K562 (cell line): ENCODE data around the gene URI1. TPM values are rescaled to one million over a fixed set of nuclear protein-coding genes. Genes with fewer than 3 reads are reported as not detected.

Experiments
- ATAC-seq: fragments of 200-7000 bp; cut with Tn5 transposase; 3 replicates; pipeline ENCODE4 v1.9.1; 2020; ENCODE audit warnings: moderate library complexity
- BruUV-seq: library from RNA; stranded (reverse); fragments of 400-500 nt; replicated peaks from 2 replicates; lab custom pipeline; 2021; lab: Mats Ljungman, UMichigan
- CTCF ChIA-PET: fragments of 300-600 bp; formaldehyde crosslinking; extraction: SDS; loops from one replicate; lab custom pipeline; 2021; ENCODE audit warnings: low intra/inter-chr PET ratio; lab: Yijun Ruan, JAX
- POLR2A ChIA-PET: fragments of 300-600, 350-650 bp; sonication (Branson Sonifier 250); formaldehyde crosslinking; extraction: SDS; loops from one replicate; lab custom pipeline; 2021; ENCODE audit warnings: antibody characterized with exemption, inconsistent platforms; lab: Yijun Ruan, JAX
- DNase-seq, 4 experiments: peaks; one replicate each; pipeline versions ENCODE4 v3.0.0 to v3.0.0-alpha.2; 2011 to 2018; ENCODE audit warnings: low spot score in 3 of 4, mixed read lengths in 3 of 4; ENCODE audit errors: extremely low read depth in 1 of 4
- FAIRE-seq: peaks from 2 replicates; lab custom pipeline; 2011; peaks lifted over from hg19 to GRCh38; lab: Jason Lieb, UNC
- H2AFZ ChIP-seq: 2 replicates; pipeline ENCODE4 v1.6.0; 2011; ENCODE audit warnings: low read depth, low read length, control low read depth, inconsistent platforms
- H3K27ac ChIP-seq: fragments of 200-600 bp; 3 replicates; pipeline ENCODE4 v1.8.0; 2011; ENCODE audit warnings: low read depth, mild to moderate bottlenecking, control low read depth, inconsistent platforms, low read length, moderate library complexity, mixed read lengths; ENCODE audit errors: extremely low read depth
- H3K27me3 ChIP-seq, 2 experiments: fragments of 300-600 bp in 1 of 2; 2 replicates in 1 of 2; 3 replicates in 1 of 2; pipeline versions ENCODE4 v1.6.0 to v1.8.0; 2011; ENCODE audit warnings: inconsistent platforms in 2 of 2, low read length in 2 of 2, mild to moderate bottlenecking in 1 of 2, mixed read lengths in 1 of 2, moderate library complexity in 1 of 2; ENCODE audit not compliant: control insufficient read depth in 2 of 2, insufficient read depth in 2 of 2
- H3K36me3 ChIP-seq: fragments of 300-600 bp; 3 replicates; pipeline ENCODE4 v1.8.0; 2011; ENCODE audit warnings: mild to moderate bottlenecking, low read length, inconsistent platforms; ENCODE audit not compliant: control insufficient read depth, insufficient read depth
- H3K4me1 ChIP-seq, 2 experiments: fragments of 200-600 bp in 1 of 2; replicated peaks in 1 of 2; 2 replicates in 1 of 2; 3 replicates in 1 of 2; pipeline versions ENCODE4 v1.5.1 to v1.8.0; 2011; ENCODE audit warnings: inconsistent platforms in 2 of 2, low read length in 2 of 2, mild to moderate bottlenecking in 1 of 2, mixed read lengths in 1 of 2, moderate library complexity in 1 of 2; ENCODE audit not compliant: control insufficient read depth in 2 of 2, insufficient read depth in 2 of 2
- H3K4me2 ChIP-seq: 2 replicates; pipeline ENCODE4 v1.6.1; 2011; ENCODE audit warnings: low read length, control low read depth, inconsistent platforms, mixed read lengths; ENCODE audit not compliant: insufficient read depth
- H3K4me3 ChIP-seq: fragments of 200-600 bp; sonication (generic), shearing (Covaris generic); 2 replicates; pipeline ENCODE4 v1.5.1; 2016; ENCODE audit warnings: control low read depth, inconsistent platforms
- H3K79me2 ChIP-seq: fragments of 200-600 bp; 3 replicates; pipeline ENCODE4 v1.8.0; 2011; ENCODE audit warnings: low read length, inconsistent platforms; ENCODE audit not compliant: control insufficient read depth, insufficient read depth
- H3K9ac ChIP-seq, 2 experiments: 2 replicates each; pipeline versions ENCODE4 v1.6.0 to v1.6.1; 2011; ENCODE audit warnings: low read depth in 2 of 2, low read length in 2 of 2, control low read depth in 1 of 2, inconsistent platforms in 1 of 2, mild to moderate bottlenecking in 1 of 2, mixed read lengths in 1 of 2; ENCODE audit not compliant: insufficient read depth in 1 of 2
- H3K9me1 ChIP-seq: one replicate; pipeline ENCODE4 v1.6.0; 2011; ENCODE audit warnings: inconsistent platforms, mild to moderate bottlenecking, low read length, moderate library complexity; ENCODE audit not compliant: control insufficient read depth, insufficient read depth
- H3K9me3 ChIP-seq: replicated peaks from 2 replicates; pipeline ENCODE4 v1.5.1; 2011; ENCODE audit warnings: low read depth, low read length, inconsistent platforms; ENCODE audit not compliant: control insufficient read depth, insufficient read depth
- H4K20me1 ChIP-seq: replicated peaks from 2 replicates; pipeline ENCODE4 v1.6.1; 2011; ENCODE audit warnings: low read length, inconsistent platforms, mixed read lengths; ENCODE audit not compliant: control insufficient read depth, insufficient read depth
- ATF1 ChIP-seq, 2 experiments: fragments of 450-650 bp in 1 of 2; IDR thresholded peaks; 2 replicates each; pipeline ENCODE4 v1.6.1; 2016; ENCODE audit warnings: missing compliant biosample characterization in 1 of 2, missing genetic modification characterization in 1 of 2
- CEBPB ChIP-seq: fragments of 450-650 bp; IDR thresholded peaks from 2 replicates; pipeline ENCODE4 v1.6.1; 2016; ENCODE audit warnings: missing genetic modification characterization, missing compliant biosample characterization
- STAG1 ChIP-seq: sonication (generic); formaldehyde crosslinking; IDR thresholded peaks from 2 replicates; pipeline ENCODE4 v1.5.0; 2020; ENCODE audit warnings: missing genetic modification reagents, borderline replicate concordance
- WGBS: fragments of 100-300 bp; shearing (Covaris generic); methylation state at CpG from one replicate; pipeline ENCODE4 v1.1.6; 2016; ENCODE audit warnings: low coverage, mixed read lengths; ENCODE audit not compliant: insufficient coverage; ENCODE audit errors: missing lambda C conversion rate; 5-methylcytosine and 5-hydroxymethylcytosine counted together
- in situ Hi-C: fragments of 300-500 bp; cut with MboI; formaldehyde crosslinking; loops from 4 replicates; pipeline ENCODE4 v1.15.0; 2018; ENCODE audit warnings: inconsistent platforms, mixed read lengths
- intact Hi-C: fragments of 100-400 bp; cut with micrococcal nuclease; formaldehyde crosslinking; loops from 2 replicates; pipeline ENCODE4 v1.14.2; 2022
- polyA plus RNA-seq, 8 experiments: library from polyadenylated mRNA; depleted of rRNA in 4 of 8; stranded (reverse) in 5 of 8; unstranded in 3 of 8; fragments of >200 nt; fragmentation: Nextera tagmentation in 2 of 8; fragmentation: Illumina TruSeq in 1 of 8; extraction: Ambion mirVana in 2 of 8; extraction: Trizol in 1 of 8; gene quantifications; 2 replicates each; pipeline versions ENCODE4 v1.2.1 to v1.2.3, GENCODE V29; 2011 to 2014; ENCODE audit warnings: inconsistent platforms in 1 of 8, missing spikeins in 1 of 8
- total RNA-seq, 7 experiments: library from RNA; depleted of rRNA in 6 of 7; stranded (reverse); fragments of >200 nt in 6 of 7; fragmentation: Illumina TruSeq in 2 of 7; extraction: Trizol in 2 of 7; gene quantifications; 2 replicates each; pipeline versions ENCODE4 v1.2.1 to v1.2.3, GENCODE V29; 2011 to 2021; ENCODE audit warnings: low replicate concordance in 1 of 7
- TF ChIP-seq, protein P1 (sequence below), 2 experiments: fragments of 450-650 bp in 1 of 2; sonication (generic) in 1 of 2; formaldehyde crosslinking in 1 of 2; IDR thresholded peaks in 1 of 2; conservative IDR thresholded peaks in 1 of 2; 2 replicates each; pipeline versions ENCODE4 v1.6.1 to v1.8.1; 2016 to 2023; ENCODE audit warnings: mild to moderate bottlenecking in 2 of 2, moderate library complexity in 2 of 2, inconsistent platforms in 1 of 2, missing genetic modification reagents in 1 of 2

Gene URI1
- total and polyA plus RNA-seq, 9 of the 15 experiments (the other 6 are each of a cell fraction or from before 2014, with no cell fraction given), result 16.9 to 87.4 (median 63.9) TPM

DNA sequence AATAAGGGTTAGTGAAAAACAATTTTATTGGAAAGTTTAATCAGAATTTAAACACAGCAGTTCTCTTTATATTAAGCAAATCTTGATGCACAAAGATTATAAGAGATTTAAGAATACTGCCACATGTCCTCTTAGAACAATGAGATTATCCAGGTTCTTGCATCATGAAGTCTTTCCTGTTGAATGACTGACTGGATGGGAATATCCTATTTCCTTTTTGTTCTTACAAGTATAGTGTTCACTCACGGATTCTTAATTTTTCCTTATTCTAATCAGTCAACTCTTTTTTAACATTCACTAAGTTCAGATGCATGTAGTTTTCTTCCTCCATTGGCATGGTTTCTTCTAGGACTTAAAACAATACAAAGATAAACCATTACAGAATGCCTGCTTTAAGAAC is 10.1 kb downstream of the URI1 start:
- DNase-seq (no peak), ATAC-seq (no peak), FAIRE-seq (no peak)
- BruUV-seq, result no TSS peak
- no peak overlapping the region; the same call in 2 of the 3 replicates for H3K27ac ChIP-seq
- H3K4me3 ChIP-seq, result no peak overlapping the region
- CTCF ChIA-PET, result no interaction called here
- no peak overlapping the region for H2AFZ ChIP-seq
- peaks cover 3 to 17% of the 10 kb centered on the region in 2 experiments; a peak in 4 of 5 replicates for H3K4me1 ChIP-seq
- peaks cover 90% of the 10 kb centered on the region for H3K79me2 ChIP-seq
- no peaks in the 10 kb centered on the region for H3K27me3 ChIP-seq
- H3K36me3 ChIP-seq, result peaks cover 24% of the 10 kb centered on the region
- H4K20me1 ChIP-seq, result peaks cover 10% of the 10 kb centered on the region; the same call in 1 of the 2 replicates
- H3K9ac ChIP-seq, result no peak overlapping the region
- H3K9me3 ChIP-seq, result no peaks in the 10 kb centered on the region
- 82% methylated on average over 1 of the region's 1 CpG for WGBS
- TF ChIP-seq CEBPB (tag) (no peak), ATF1 (CRISPR knock-in tag; IDR thresholded peaks at IDR 0.05) (no peak), ATF1 (tag; IDR thresholded peaks at IDR 0.05) (0 out of 2 replicates have a peak, but pooled peaks have one; percentile 0), STAG1 (CRISPR knock-in tag) (no peak)
- TF ChIP-seq, protein P1, sequence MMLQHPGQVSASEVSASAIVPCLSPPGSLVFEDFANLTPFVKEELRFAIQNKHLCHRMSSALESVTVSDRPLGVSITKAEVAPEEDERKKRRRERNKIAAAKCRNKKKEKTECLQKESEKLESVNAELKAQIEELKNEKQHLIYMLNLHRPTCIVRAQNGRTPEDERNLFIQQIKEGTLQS (IDR thresholded peaks at IDR 0.05), result peak; percentile 42; the same call in 1 of the 2 replicates
- TF ChIP-seq, protein P1 (CRISPR knock-in tag; conservative IDR thresholded peaks at IDR 0.05), result no peak
- no peak overlapping the region for H3K4me2 ChIP-seq
- intact Hi-C loops (no loop called here), in situ Hi-C loops (no loop called here)
- H3K9me1 ChIP-seq, result no peaks in the 10 kb centered on the region
- POLR2A ChIA-PET, result no interaction called here
